ENCODE results near the gene ORC2.
"Not testable (repeated sequence)": the region's sequence is repeated elsewhere in the genome, so short reads cannot be mapped to it uniquely, and the experiment has no call there.

The ORC2 gene

DNA sequence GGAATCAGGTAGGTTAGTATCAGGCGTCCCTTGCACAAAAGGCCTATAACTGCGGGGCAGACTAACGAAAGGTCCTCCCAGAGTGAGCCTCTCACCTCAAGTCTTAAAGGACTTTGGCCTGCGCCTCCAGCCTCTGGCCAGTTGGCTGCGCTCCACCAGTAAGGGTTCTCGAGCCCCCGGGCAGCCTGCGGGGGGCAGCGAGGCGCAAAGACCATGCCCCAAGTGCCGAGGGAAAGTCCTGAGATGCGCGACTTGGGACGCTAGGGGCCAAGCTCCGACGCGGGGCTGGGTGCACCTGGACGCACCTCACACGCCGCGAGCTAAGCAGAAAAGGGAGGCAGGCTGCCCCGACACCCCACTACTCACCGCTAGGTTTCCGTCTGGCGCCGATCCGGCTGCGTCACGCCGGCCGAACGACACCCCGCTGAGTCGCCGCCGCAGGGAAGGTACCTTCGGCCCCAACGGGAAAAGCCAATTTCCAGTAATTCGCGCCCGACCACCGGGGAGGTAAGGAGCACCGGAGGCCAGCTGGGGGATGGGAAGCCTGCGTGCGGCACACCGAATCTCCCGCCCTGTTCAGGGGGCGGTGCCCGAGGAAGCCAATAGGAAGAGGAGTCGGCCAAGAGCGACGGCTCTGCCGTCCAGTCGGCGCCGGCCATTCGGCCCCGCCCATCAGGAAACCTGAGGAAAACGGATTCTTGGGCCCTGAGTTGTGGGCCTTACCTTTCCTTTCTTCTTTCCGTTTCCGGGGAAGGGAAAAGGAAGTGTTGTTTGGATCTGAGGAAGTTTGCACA is at the start of gene ORC2:
Gene ORC2 (minus strand): TSS at position 537 of the 794 bp plus-strand sequence. CDS start 5,537 bp downstream, outside the sequence.
- DNase-seq (ENCODE audit: low read depth), result peak; percentile 93

DNA sequence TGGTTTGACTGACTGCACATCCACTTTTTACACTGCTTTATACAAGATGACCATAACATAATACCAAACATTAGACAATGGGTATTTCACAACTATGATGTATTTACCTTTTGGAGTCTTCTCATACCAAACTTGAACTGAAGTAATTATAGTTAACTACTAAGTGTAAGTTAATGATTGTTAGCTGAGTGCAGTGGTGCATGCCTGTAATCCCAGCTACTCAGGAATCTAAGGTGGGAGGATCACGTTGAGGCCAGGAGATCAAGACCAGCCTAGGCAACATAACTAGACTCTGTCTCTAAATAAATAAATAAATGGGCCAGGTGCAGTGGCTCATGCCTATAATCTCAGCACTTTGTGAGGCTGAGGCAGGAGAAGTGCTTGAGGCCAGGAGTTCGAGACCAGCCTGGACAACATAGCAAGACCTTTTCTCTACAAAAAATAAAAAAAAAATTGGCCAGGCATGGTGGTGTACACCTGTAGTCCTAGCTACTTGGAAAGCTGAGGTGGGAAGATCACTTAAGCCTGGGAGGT is 44.9 kb upstream of the ORC2 start:
- no peak for DNase-seq (ENCODE audit: low read depth)

DNA sequence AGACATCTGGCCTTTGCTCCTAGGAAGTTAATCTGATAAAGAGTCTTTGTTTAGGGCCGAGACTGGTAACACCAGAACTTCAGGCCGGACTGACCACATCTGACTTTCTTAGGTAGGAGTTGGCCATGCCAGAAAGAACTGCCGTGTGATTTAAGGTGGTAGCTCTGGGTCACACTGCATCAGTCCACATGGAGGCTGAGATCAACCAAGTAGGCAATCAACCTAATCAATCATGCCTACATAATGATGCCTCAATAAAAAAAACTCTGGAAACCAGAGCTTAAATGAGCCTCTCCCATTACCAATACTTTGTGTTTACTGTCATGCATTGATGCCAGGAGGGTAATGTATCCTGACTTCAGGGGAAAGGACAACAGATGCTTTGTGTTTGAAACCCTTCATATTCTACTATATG is 44.1 kb upstream of the ORC2 start:
- DNase-seq (ENCODE audit: low read depth), result no peak

DNA sequence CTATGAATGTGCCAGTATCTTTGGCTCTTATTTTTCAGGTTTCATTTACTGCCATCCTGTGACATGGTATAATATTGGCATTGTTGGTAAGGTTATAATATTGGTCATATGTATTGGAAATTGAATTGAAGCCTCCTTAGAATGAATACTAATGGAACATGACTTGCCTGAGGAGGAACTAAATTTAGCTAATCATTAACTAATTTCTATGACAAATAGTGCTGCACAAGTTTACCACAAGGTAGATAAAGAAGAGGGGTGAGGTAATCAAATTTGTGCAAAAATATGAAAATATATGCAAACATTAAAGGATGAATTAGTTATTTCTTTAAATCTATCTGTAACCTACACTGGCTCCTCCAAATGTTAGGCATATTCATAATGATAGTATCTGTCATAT is 43.2 kb upstream of the ORC2 start:
- no peak for DNase-seq (ENCODE audit: low read depth)

DNA sequence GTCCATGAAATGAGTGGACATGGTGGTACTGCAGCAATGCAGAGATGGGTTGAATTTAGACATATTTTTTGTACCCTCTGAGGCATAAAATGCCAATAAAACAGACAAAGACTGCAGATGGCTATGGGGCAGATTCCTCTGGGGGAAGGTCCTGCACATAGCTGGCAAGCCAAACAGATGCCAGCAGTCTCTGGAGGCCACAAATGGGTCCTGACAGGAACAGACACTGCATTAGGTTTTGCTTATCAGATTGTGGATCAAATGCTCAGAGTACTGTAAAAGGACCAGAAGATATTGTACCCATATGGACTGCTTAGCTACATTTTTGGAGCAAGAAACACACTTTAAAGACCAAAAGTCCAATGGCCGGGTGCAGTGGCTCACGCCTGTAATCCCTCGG is 40.9 kb upstream of the ORC2 start:
- DNase-seq (ENCODE audit: low read depth), result no peak

DNA sequence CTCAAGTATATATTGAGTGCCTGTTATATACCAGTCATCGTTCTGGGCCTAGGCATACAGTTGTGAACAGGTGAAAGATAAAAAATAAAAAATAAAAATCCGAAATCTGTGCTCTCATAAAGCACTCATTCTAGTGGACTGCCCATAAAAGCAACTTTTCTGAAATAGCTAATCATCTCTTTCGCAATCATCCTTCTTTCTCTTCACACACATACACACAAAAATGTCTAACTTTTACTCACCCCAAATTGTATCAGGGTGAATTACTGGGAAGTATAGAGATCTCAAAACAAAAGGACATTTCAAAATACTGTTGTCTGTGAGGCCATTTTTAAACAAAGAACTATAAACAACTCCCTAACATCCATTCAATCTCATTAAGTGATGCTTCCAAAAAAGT is 29.6 kb upstream of the ORC2 start:
- DNase-seq (ENCODE audit: low read depth), result no peak

DNA sequence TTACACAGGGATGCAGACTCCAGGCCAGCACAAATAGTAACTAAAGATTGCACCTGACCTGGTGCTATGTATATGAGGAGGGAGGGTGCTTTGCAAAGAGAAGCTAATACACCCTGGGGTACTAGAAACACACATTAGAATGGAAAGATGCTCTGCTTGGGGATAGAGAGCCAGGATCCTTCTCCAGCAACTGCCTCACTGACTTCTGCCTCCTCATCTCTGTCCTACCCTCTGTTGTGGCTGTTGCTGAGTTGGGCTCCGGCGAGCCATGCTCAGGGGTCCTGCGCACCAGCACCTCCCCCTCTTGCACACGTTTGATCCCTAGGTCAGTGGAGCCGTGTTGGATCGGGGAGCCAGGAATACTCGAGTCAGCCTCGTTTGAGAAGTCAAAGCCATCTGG is 23.7 kb upstream of the ORC2 start:
- no peak for DNase-seq (ENCODE audit: low read depth)

DNA sequence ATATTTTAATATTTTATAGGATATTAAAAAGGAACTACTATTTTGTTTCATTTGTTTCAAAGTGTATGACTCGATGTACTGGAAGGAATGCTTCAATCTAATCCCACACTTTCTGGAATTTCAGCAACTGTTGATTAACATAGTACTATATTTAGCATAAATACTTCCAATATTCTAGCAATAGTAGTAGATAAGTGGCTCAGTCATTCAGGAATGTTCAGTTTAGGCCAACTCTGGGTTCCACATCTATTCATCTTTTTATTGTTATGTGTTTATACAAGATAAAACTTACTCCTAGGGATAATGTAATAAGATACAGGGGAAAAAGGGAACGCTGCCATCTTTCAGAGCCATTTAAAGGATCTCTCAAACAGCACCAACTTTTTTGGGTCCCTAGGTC is 22.3 kb upstream of the ORC2 start:
- no peak for DNase-seq (ENCODE audit: low read depth)

DNA sequence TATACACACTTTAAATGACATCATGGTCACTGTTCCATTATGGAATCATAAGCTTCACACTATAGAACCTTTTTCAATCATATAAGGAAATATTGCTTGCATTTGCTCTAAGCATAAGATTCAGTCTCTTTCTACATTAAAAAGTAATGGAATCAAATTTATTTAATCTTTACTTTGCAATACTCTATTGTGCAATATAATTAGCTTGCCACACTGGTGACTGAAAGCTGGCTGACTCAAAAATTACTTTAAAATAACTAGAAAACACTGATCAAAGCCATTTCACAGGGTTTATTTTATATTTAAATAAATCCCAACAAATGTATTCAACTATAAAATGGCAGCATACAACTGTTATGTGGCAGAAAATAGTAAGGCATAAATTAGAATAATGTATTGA is 13.2 kb upstream of the ORC2 start:
- no peak for DNase-seq (ENCODE audit: low read depth)

DNA sequence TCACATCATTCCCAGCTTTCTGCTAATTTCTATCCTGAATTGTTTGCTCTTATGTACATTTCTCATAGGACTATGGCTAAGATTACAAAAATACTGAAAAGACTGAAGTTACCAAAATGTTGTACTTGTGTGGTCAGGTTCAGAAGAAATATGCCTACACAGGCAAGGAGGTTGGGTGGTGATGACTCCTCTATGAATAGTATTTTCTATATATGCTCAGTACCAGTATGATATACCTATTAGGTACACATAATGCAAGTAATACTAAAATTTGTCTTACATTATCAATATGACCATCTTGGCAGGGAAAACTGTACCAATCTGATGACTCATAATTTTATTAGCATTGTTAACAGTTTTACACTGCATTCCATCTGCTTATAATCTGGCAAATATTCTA is 12.2 kb upstream of the ORC2 start:
- no peak for DNase-seq (ENCODE audit: low read depth)

DNA sequence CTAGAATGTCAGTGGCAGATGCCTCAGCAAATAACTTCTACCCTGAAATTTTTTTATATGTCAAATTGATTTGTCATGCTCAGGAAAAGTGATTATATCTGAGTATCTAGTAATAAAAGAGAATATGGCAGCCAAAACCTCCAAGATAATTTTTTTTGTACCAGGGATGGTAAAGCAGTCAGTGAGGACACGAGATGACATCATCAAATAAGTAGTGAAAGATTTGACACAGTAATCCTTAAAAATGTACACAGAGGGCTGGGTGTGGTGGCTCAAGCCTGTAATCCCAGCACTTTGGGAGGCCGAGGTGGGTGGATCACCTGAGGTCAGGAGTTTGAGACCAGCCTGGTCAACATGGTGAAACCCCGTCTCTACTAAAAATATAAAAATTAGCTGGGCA is 6.6 kb upstream of the ORC2 start:
- not testable (repeated sequence) for DNase-seq (ENCODE audit: low read depth)

DNA sequence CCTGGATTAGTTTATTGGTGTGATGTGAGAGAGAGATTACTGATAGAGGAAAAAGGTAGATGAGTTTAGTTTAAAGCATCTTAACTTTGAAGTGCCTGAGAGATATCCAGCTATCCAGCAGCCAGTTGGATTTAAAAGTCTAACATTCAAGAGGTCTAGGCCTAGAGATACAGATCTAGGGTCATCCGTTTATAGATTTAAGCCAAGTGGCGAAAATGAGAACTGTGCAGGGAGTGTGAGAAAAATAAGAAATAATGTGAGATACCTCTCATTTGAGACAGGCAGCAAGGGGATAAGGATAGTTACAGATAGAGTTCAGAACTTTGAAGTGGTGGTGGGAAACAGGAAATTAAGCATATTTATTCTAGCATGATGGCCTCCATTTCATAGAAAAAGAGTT is 5.3 kb upstream of the ORC2 start:
- DNase-seq (ENCODE audit: low read depth), result no peak

DNA sequence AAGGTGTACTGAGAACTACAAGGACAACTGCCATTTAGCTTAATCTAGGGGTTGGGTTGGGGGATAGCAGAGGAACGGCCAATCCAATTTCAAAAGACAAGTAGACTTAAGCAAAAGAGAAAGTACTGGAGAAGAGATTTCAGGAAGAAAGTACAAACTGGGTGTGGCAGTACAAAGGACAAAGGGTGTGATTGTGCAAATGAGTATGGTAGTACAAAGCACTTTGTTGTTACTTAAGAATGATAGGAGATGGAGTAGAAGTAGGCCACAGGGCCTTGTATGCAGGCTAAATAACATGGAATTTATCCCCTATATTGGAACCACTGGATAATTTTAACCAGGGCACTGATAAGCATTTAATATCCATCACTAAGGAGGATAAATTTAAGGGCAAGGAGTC is 4.7 kb upstream of the ORC2 start:
- no peak for DNase-seq (ENCODE audit: low read depth)

DNA sequence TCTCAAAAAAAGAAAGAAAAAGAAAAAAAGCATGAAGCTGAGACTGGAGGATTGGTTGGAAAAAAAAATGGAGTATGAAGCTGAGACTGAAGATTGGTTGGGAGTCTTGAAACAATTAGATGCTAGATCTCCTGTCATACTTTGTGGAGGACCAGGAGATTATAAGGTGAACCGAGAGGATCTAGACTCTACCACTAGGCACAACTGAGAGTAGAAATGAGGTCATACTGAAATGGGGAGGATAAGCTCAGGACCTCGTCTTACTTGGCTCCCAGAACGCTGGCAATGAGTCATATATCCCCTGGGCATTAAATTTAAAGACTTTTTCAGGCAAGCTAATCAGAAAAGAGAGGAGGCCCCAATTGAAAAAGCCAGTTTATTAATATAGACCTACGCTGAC is 3.3 kb upstream of the ORC2 start:
- DNase-seq (ENCODE audit: low read depth), result no peak

DNA sequence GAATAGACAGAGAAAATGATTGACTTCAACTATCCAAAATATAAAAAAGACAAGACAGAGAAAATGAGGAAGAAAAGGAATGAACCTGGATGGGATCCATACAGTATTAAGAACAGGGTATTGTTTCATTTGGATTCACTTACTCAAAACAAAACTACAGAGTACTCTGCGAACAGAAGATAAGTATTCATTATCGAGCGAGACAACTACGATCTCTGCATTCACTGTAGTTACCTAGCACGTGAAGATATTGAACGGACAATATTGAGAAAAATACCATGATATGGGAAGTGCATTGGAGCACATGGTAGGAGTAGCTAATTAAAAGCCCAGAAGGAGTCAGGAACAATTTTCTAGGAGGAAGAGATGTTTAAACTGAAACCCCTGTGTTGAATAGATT is 1.0 kb upstream of the ORC2 start:
- no peak for DNase-seq (ENCODE audit: low read depth)

DNA sequence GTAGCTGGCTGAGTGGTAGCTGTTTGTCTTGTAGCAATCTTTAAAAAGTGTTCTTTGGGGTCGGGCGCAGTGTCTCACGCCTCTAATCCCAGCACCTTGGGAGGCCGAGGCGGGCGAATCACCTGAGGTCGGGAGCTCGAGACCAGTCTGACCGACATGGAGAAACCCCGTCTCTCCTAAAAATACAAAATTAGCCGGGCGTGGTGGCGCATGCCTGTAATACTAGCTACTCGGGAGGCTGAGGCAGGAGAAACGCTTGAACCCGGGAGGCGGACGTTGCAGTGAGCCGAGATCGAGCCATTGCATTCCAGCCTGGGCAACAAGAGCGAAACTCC is 425 bp upstream of the ORC2 start:
- DNase-seq (ENCODE audit: low read depth), result not testable (repeated sequence)

DNA sequence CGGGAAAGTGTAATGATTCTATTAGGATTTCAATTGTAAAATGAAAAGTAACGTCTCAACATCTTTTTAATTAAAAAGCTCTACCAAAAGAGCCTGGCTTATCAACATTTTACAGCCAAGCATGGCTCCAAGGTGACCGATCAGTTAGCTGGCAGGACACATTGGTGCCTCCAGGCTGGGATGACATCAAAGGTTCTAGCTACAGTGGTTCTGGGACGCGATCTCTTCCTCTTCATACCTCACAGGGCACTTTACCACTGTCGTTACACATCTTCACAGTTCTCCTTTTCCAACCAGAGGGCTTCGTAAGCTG is 693 bp downstream of the ORC2 start:
- no peak for DNase-seq (ENCODE audit: low read depth)

DNA sequence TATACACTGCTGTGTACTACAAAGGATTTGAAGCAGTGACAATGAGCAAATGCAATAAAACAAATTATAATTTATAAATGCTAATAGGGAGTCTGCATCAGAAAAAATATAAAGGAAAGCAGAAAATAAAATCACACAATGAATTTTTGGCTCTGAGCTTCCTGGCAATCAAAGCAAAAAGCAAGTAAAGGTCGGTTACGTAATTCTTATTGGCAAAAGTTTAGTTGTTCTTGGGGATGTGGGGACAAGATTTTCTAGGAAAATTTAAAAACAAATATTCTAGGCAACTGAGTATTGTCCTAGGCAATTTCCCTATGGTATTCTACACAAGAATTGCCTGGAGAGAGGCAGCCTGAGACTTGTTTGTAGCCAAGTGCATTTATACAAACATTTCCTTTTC is 1.8 kb downstream of the ORC2 start:
- no peak for DNase-seq (ENCODE audit: low read depth)

DNA sequence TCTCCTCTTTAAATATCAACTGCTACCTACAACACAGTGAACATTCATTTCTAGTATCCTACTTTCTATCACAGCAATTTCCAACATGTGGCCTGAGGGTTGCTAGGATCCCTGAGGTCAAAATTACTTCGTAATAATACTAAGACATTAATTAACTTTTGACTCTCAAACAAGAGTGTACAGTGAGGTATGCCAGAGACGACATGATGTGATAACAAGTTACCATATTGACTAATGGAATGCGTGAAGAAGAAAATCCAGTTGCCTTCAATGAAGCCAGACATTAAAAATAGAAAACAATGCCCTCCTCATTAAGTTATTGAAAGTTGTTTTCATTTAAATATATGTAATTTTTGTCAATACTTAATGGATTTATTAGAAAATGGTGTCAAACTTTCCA is 13.1 kb downstream of the ORC2 start:
- DNase-seq (ENCODE audit: low read depth), result no peak

DNA sequence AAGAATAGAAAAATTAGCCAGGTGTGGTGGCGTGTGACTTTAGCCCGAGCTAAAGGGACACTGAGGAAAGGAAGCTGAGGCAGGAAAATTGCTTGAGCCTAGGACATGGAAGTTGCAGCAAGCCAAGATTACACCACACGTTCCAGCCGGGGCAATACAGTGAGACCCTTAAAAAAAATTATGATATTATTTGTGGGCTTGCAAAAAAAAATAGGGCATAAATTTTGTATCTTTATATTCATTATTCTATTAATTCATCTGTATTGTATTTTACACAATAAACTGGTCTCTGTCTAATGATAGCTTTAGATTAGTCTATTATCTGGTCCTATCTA is 18.1 kb downstream of the ORC2 start:
- no peak for DNase-seq (ENCODE audit: low read depth)

DNA sequence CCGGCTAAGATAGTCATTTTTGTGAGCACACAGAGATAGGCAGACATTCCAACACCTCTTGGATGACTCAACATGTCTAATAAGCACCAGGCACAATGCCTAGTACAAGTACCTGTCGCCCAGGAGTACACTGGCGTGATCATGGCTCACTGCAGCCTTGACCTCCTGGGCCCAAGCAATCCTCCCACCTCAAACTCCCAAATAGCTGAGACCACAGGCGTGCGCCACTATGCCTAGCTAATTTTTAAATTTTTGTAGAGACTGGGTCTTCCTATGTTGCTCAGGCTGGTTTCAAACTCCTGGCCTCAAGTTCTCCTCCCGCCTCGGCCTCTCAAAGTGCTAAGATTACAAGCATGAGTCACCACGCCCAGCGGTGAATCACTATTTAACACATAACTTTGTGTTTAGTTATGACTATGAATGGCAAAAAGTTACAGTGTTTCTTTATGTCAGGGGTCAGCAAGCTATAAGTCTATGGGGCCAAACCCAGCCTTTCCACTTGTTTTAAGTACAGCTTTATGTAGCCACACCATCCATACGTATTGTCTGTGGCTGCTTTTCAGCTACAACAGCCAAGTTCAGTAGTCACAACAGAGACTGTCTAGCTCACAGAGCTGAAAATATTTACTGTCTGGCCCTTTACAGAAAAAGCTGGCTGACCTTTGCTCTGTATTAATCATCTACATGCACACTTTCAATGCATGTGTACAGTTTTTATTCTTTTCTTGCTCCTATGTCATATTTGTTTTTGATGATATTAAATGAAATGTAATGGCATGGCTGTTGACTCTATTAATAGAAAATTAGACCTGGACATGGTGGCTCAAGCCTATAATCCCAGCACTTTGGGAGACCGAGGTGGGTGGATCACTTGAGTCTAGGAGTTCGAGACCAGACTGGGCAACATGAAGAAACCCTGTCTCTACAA is 18.7 kb downstream of the ORC2 start:
- DNase-seq (ENCODE audit: low read depth), result peak; percentile 65

DNA sequence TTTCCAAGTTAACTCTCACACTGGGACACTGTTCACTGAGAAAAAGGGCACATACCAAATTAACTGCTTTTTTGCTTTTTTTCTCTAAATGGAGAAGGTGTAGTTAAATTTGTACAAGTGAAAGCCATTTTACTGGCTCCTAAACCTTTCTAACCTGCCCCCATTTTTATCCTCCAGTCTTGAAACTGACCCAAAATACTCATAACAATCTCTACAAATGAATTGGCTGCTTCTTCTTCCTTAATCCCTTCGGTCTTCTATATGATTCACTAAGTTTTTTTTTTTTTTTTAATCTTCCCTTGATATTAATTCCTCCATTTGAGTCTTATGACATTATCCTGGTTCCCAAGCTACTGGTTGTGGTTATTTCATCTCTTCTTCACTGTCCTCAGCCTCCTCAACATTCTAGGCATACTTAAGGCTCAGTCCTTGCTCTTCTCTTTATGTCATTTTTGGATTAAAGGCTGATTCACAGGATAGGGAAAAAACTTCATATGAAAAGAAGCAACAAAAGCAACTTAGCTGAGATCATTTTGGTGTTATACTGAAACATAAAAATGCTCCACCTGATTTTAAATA is 19.8 kb downstream of the ORC2 start:
- DNase-seq (ENCODE audit: low read depth), result no peak

DNA sequence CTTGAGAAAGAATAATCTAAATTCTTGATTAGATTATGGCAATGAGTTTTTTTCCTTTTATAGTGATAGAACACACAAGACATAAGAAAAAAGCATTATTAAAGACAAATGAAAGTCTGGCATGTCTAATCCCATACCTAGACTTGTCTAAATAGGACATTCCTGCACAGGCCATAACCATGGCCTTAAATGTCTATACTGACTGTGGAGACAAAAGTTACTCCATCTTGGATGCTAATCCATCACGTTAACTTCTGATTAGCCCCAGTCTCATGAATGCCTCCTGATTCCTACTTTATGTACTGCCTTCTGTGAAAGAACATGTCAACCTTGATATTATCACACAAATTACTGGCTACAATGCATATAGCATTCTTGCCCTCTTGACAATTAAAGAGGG is 23.6 kb downstream of the ORC2 start:
- DNase-seq (ENCODE audit: low read depth), result no peak
